ENCODE data around the gene ARHGEF25. TPM values are rescaled to one million over a fixed set of nuclear protein-coding genes. Genes with fewer than 3 reads are reported as not detected.

The ARHGEF25 gene
- total and polyA plus RNA-seq, 7 donors, result 5.8 to 140 (median 99.4) TPM

DNA sequence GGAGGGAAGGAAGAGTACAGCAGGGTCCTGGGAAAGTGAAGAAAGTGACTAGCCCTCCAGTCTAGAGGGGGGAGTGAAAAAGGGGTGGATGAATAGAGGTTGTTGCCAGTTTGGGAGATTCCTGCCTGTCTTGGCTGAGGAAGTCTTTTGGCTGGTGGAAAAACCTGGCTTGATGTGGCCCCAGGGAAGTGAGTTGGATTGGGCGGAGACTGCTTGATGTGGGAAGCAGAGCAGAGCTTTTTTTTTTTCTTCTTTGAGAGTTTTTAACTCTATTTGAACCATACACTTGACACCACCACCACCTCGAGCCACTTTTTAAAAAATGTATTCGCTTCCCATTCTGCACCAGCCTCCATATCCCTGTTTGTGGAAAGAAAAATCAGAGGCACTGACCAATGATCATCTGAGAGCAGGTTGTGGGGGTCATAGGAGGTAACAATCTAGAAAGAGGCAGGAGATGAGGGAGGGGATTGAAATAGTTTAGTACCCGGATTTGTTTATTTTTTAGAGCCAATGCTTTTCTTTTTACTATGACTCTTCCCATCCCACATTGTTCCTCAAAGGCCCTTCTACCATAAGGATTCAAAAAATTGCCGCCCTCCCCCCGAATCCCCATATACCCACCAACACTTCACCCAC lies 7.3 kb upstream of the ARHGEF25 start:
- 37 to 43% methylated on average over 6 of the region's 6 CpGs for WGBS, 2 donors
- TF ChIP-seq POLR2A (IDR thresholded peaks at IDR 0.05), result no peak
- peak; percentile 25 to 57 (median 54) for TF ChIP-seq POLR2AphosphoS5 (IDR thresholded peaks at IDR 0.05)
- peaks cover 0 to 25% (median 24%) of the 10 kb centered on the region in 4 donors for H3K4me1 ChIP-seq
- peak overlapping the region; percentile 69 to 90 (median 76) for H3K4me3 ChIP-seq
- peak; percentile 90 for DNase-seq
- peaks cover 7 to 57% (median 27%) of the 10 kb centered on the region in 4 donors for H3K36me3 ChIP-seq
- no peaks in the 10 kb centered on the region for H3K27me3 ChIP-seq
- intact Hi-C loops (cut with DNase I), result no loop called here
- no peaks in the 10 kb centered on the region for H3K9me3 ChIP-seq
- peak overlapping the region; percentile 97 to 99 (median 98) for H3K27ac ChIP-seq

DNA sequence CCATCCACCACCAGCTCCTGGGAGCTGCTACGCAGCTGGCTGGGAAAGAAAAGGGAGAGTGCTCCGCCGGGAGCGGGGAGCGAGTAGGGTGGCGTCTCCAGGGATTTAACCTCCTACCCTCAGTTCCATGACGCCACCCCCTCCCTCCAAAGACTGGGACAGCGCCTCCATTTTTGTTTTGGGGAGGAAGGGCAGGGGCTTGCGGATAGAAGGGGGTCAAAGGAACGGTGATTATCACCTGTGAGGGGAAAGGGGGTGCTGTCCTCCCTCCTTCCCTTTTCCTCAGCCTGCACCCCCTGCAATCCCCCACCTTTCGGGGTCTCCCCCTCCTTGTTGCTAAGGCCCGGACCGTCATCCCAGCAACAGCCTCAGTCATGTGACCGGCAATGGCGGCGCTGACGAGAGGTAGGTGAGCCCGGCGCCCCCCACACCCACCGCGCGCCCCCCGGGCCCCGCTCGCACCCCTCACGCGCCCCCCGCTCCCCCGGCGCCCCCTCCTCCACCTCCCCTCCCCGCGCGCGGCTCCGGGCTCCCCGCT lies 6.7 kb upstream of the ARHGEF25 start, which contains the start of gene DTX3:
DTX3 (plus strand) TSS at position 371 of the 538 bp plus-strand sequence. CDS start 1,694 bp downstream, outside the sequence.
- Histone ChIP-seq H3K27me3 (no peaks in the 10 kb centered on the region), H3K9me3 (no peaks in the 10 kb centered on the region), H3K4me1 (peaks cover 0 to 31% (median 30%) of the 10 kb centered on the region in 4 donors), H3K27ac (peak within 1 kb of the TSS; percentile 97 to 99 (median 98)), H3K36me3 (peaks cover 7 to 51% (median 22%) of the 10 kb centered on the region in 4 donors), H3K4me3 (peak within 1 kb of the TSS; percentile 69 to 90 (median 76))
- peak; percentile 78 for DNase-seq
- WGBS, 2 donors, result 4% methylated on average over 36 of the region's 36 CpGs
- peak in 2 of 4 donors; percentile 37 to 53 for TF ChIP-seq POLR2AphosphoS5 (IDR thresholded peaks at IDR 0.05)
- no peak for TF ChIP-seq EP300 (IDR thresholded peaks at IDR 0.05)
- TF ChIP-seq POLR2A (IDR thresholded peaks at IDR 0.05), result peak in 1 of 2 donors; percentile 22
- intact Hi-C loops (cut with DNase I), result no loop called here

- Histone ChIP-seq H3K4me3 (peak overlapping the region; percentile 69 to 90 (median 76)), H3K27me3 (no peaks in the 10 kb centered on the region), H3K36me3 (peaks cover 4 to 44% (median 19%) of the 10 kb centered on the region in 4 donors), H3K27ac (peak overlapping the region; percentile 97 to 99 (median 98)), H3K4me1 (peaks cover 0 to 38% (median 36%) of the 10 kb centered on the region in 4 donors), H3K9me3 (no peaks in the 10 kb centered on the region)
- no peak for TF ChIP-seq EP300 (IDR thresholded peaks at IDR 0.05)
- TF ChIP-seq, protein P1, sequence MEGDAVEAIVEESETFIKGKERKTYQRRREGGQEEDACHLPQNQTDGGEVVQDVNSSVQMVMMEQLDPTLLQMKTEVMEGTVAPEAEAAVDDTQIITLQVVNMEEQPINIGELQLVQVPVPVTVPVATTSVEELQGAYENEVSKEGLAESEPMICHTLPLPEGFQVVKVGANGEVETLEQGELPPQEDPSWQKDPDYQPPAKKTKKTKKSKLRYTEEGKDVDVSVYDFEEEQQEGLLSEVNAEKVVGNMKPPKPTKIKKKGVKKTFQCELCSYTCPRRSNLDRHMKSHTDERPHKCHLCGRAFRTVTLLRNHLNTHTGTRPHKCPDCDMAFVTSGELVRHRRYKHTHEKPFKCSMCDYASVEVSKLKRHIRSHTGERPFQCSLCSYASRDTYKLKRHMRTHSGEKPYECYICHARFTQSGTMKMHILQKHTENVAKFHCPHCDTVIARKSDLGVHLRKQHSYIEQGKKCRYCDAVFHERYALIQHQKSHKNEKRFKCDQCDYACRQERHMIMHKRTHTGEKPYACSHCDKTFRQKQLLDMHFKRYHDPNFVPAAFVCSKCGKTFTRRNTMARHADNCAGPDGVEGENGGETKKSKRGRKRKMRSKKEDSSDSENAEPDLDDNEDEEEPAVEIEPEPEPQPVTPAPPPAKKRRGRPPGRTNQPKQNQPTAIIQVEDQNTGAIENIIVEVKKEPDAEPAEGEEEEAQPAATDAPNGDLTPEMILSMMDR (IDR thresholded peaks at IDR 0.05), result no peak
- TF ChIP-seq POLR2A (IDR thresholded peaks at IDR 0.05), result peak in 1 of 2 donors; percentile 16
- peak in 1 of 4 donors; percentile 33 for TF ChIP-seq POLR2AphosphoS5 (IDR thresholded peaks at IDR 0.05)
- intact Hi-C loops (cut with DNase I), result loop anchor here (5.0 kb wide), 1 partner anchor 58 kb away; the partner anchor contains the start of gene DCTN2
- 13 to 14% methylated on average over 25 of the region's 25 CpGs for WGBS, 2 donors
- peak; percentile 81 for DNase-seq
These were observed 6.0 kb upstream of the ARHGEF25 start for GRCh38 chr12:57604992-57605810.

GRCh38 chr12:57605811-57606311 lies 5.4 kb upstream of the ARHGEF25 start:
- Histone ChIP-seq H3K27ac (peak overlapping the region; percentile 97 to 99 (median 98)), H3K4me1 (peaks cover 0 to 43% (median 40%) of the 10 kb centered on the region in 4 donors), H3K9me3 (no peaks in the 10 kb centered on the region), H3K27me3 (no peaks in the 10 kb centered on the region), H3K36me3 (peaks cover 0 to 38% (median 16%) of the 10 kb centered on the region in 4 donors), H3K4me3 (peak overlapping the region in 3 of 4 donors; percentile 75 to 90 (median 78))
- TF ChIP-seq, protein P1 (IDR thresholded peaks at IDR 0.05), result no peak
- TF ChIP-seq POLR2AphosphoS5 (IDR thresholded peaks at IDR 0.05), result no peak
- TF ChIP-seq EP300 (IDR thresholded peaks at IDR 0.05), result no peak
- TF ChIP-seq POLR2A (IDR thresholded peaks at IDR 0.05), result no peak
- intact Hi-C loops (cut with DNase I), result loop anchor here (5.0 kb wide), 1 partner anchor 59 kb away; the partner anchor contains the start of gene DCTN2
- no peak for DNase-seq
- 81 to 84% methylated on average over 4 of the region's 4 CpGs for WGBS, 2 donors

GRCh38 chr12:57606399-57606798 lies 4.8 kb upstream of the ARHGEF25 start:
- H3K4me3 ChIP-seq, result no peak overlapping the region
- no peak for TF ChIP-seq EP300 (IDR thresholded peaks at IDR 0.05)
- TF ChIP-seq POLR2A (IDR thresholded peaks at IDR 0.05), result no peak
- TF ChIP-seq POLR2AphosphoS5 (IDR thresholded peaks at IDR 0.05), result no peak
- TF ChIP-seq, protein P1 (IDR thresholded peaks at IDR 0.05), result no peak
- DNase-seq, result no peak
- H3K27me3 ChIP-seq, result no peaks in the 10 kb centered on the region
- peak overlapping the region; percentile 97 to 99 (median 98) for H3K27ac ChIP-seq
- no peaks in the 10 kb centered on the region for H3K9me3 ChIP-seq
- WGBS, 2 donors, result 64 to 74% methylated on average over 2 of the region's 2 CpGs
- peaks cover 0 to 48% (median 41%) of the 10 kb centered on the region in 4 donors for H3K4me1 ChIP-seq
- intact Hi-C loops (cut with DNase I), result loop anchor here (5.0 kb wide), 1 partner anchor 59 kb away; the partner anchor contains the start of gene DCTN2
- peaks cover 0 to 32% (median 15%) of the 10 kb centered on the region in 4 donors for H3K36me3 ChIP-seq

Measured in sigmoid colon (tissue), 7 donors.